Endothelial cell of umbilical vein (primary cell): ENCODE data around the gene ART5. TPM values are rescaled to one million over a fixed set of nuclear protein-coding genes. Genes with fewer than 3 reads are reported as not detected.

ENCODE experiments used
- BruUV-seq: library from RNA; stranded (reverse); fragments of 400-500 nt; replicated peaks from 2 replicates; lab custom pipeline; 2021; lab: Mats Ljungman, UMichigan
- CTCF ChIA-PET: fragments of 300-600, 350-600 bp; sonication (Branson Sonifier 250); formaldehyde crosslinking; loops from one replicate; lab custom pipeline; 2021; ENCODE audit warnings: antibody characterized with exemption, inconsistent platforms; lab: Charles Lee
- POLR2A ChIA-PET: fragments of 300-600, 350-600 bp; sonication (Branson Sonifier 250); formaldehyde crosslinking; loops from one replicate; lab custom pipeline; 2021; ENCODE audit warnings: antibody characterized with exemption, inconsistent platforms; lab: Charles Lee
- DNase-seq: peaks from one replicate; pipeline ENCODE4 v3.0.0-alpha.2; 2011; ENCODE audit warnings: low read depth, low spot score
- FAIRE-seq: peaks from 2 replicates; lab custom pipeline; 2011; peaks lifted over from hg19 to GRCh38; lab: Jason Lieb, UNC
- H2AFZ ChIP-seq: 2 replicates; pipeline ENCODE4 v1.6.0; 2012; ENCODE audit warnings: low read depth, low read length, control low read depth, inconsistent platforms
- H3K27ac ChIP-seq: 2 replicates; pipeline ENCODE4 v1.5.1; 2011; ENCODE audit warnings: low read depth, mild to moderate bottlenecking, control low read depth, low read length, moderate library complexity; ENCODE audit not compliant: insufficient read depth
- H3K27me3 ChIP-seq, 2 experiments: 2 replicates each; pipeline versions ENCODE4 v1.6.0 to v1.6.1; 2011; ENCODE audit warnings: low read length in 2 of 2, mixed read lengths in 1 of 2; ENCODE audit not compliant: control insufficient read depth in 2 of 2, insufficient read depth in 2 of 2
- H3K36me3 ChIP-seq, 2 experiments: 2 replicates in 1 of 2; 3 replicates in 1 of 2; pipeline ENCODE4 v1.5.1; 2011; ENCODE audit warnings: low read length in 2 of 2, mild to moderate bottlenecking in 1 of 2, moderate library complexity in 1 of 2; ENCODE audit not compliant: control insufficient read depth in 2 of 2, insufficient read depth in 2 of 2; ENCODE audit errors: extremely low read depth in 1 of 2
- H3K4me1 ChIP-seq: 3 replicates; pipeline ENCODE4 v1.5.1; 2011; ENCODE audit warnings: mild to moderate bottlenecking, low read length; ENCODE audit not compliant: control insufficient read depth, insufficient read depth; ENCODE audit errors: extremely low read depth
- H3K4me2 ChIP-seq: 2 replicates; pipeline ENCODE4 v1.6.1; 2011; ENCODE audit warnings: low read length, control low read depth, mixed read lengths; ENCODE audit not compliant: insufficient read depth
- H3K4me3 ChIP-seq, 3 experiments: fragments of 200-600 bp in 1 of 3; sonication (generic), shearing (Covaris generic) in 1 of 3; replicated peaks in 1 of 3; 2 replicates each; pipeline ENCODE4 v1.5.1; 2011 to 2016; ENCODE audit warnings: control low read depth in 3 of 3, low read length in 3 of 3, mild to moderate bottlenecking in 2 of 3, inconsistent platforms in 1 of 3, low read depth in 1 of 3, moderate library complexity in 1 of 3; ENCODE audit not compliant: insufficient read depth in 1 of 3
- H3K79me2 ChIP-seq: 2 replicates; pipeline ENCODE4 v1.6.0; 2012; ENCODE audit warnings: low read length, inconsistent platforms; ENCODE audit not compliant: control insufficient read depth, insufficient read depth
- H3K9ac ChIP-seq: replicated peaks from 2 replicates; pipeline ENCODE3; 2011; ENCODE audit warnings: low read length, control low read depth; ENCODE audit not compliant: insufficient read depth; ENCODE audit errors: extremely low read depth
- H3K9me1 ChIP-seq: replicated peaks from 3 replicates; pipeline ENCODE4 v1.6.0; 2011; ENCODE audit warnings: mild to moderate bottlenecking, low read length; ENCODE audit not compliant: control insufficient read depth, insufficient read depth; ENCODE audit errors: extremely low read depth
- H3K9me3 ChIP-seq: replicated peaks from 2 replicates; pipeline ENCODE4 v1.5.1; 2012; ENCODE audit warnings: low read length, inconsistent platforms; ENCODE audit not compliant: control insufficient read depth, insufficient read depth
- H4K20me1 ChIP-seq: replicated peaks from 2 replicates; pipeline ENCODE3; 2011; ENCODE audit warnings: mild to moderate bottlenecking, low read length; ENCODE audit not compliant: control insufficient read depth, insufficient read depth; ENCODE audit errors: extremely low read depth
- EZH2 ChIP-seq: IDR thresholded peaks from 2 replicates; pipeline ENCODE4 v1.6.1; 2012; ENCODE audit warnings: borderline replicate concordance, low read depth, mild to moderate bottlenecking, moderate library complexity, low read length, inconsistent platforms; ENCODE audit not compliant: severe bottlenecking
- FOS ChIP-seq: IDR thresholded peaks from 2 replicates; pipeline ENCODE4 v1.6.1; 2011; ENCODE audit warnings: mild to moderate bottlenecking, low read length, moderate library complexity, borderline replicate concordance; ENCODE audit not compliant: insufficient read depth
- GATA2 ChIP-seq: IDR thresholded peaks from 2 replicates; pipeline ENCODE4 v1.7.0; 2011; ENCODE audit warnings: low read depth, mild to moderate bottlenecking, moderate library complexity, mixed read lengths, low read length; ENCODE audit not compliant: insufficient read length, insufficient read depth
- JUN ChIP-seq: IDR thresholded peaks from 2 replicates; pipeline ENCODE4 v1.6.1; 2011; ENCODE audit warnings: borderline replicate concordance, low read depth; ENCODE audit not compliant: insufficient read length, insufficient read depth
- MAX ChIP-seq: IDR thresholded peaks from 2 replicates; pipeline ENCODE4 v1.6.1; 2011; ENCODE audit not compliant: insufficient read depth, insufficient read length
- MYC ChIP-seq: IDR thresholded peaks from one replicate; pipeline ENCODE4 v1.6.1; 2011; ENCODE audit warnings: mild to moderate bottlenecking, low read depth, low read length
- POLR2A ChIP-seq: IDR thresholded peaks from 2 replicates; pipeline ENCODE4 v1.6.1; 2012; ENCODE audit warnings: low read depth, mild to moderate bottlenecking, control low read depth, low read length
- POLR2AphosphoS5 ChIP-seq: IDR thresholded peaks from 2 replicates; pipeline ENCODE4 v1.6.1; 2012; ENCODE audit warnings: low read depth, mild to moderate bottlenecking, control low read depth, low read length, moderate library complexity; ENCODE audit not compliant: insufficient read depth
- dilution Hi-C: fragments of 300-500 bp; cut with MboI; formaldehyde crosslinking; loops from one replicate; pipeline ENCODE4 v1.15.0; 2019; ENCODE audit warnings: low sequenced_read_pairs; ENCODE audit not compliant: extremely low pct_ligation_motif_present
- intact Hi-C: fragments of 100-400 bp; cut with micrococcal nuclease; formaldehyde crosslinking; loops from one replicate; pipeline ENCODE4 v1.10.0; 2022
- polyA plus RNA-seq, 4 experiments: library from polyadenylated mRNA; depleted of rRNA in 3 of 4; stranded (reverse) in 3 of 4; unstranded in 1 of 4; fragments of >200 nt; gene quantifications; 2 replicates each; pipeline versions ENCODE4 v1.2.1 to v1.2.3, GENCODE V29; 2011 to 2012; ENCODE audit warnings: missing spikeins in 1 of 4
- total RNA-seq: library from RNA; stranded (reverse); gene quantifications from 2 replicates; pipeline ENCODE4 v1.2.3, GENCODE V29; 2021
- TF ChIP-seq, protein P1 (sequence below), 2 donors: IDR thresholded peaks; 1 replicate in 1 of 2; 2 replicates in 1 of 2; pipeline ENCODE4 v1.5.1; 2011; ENCODE audit warnings: low read length in 2 of 2, mild to moderate bottlenecking in 2 of 2, moderate library complexity in 2 of 2, control low read depth in 1 of 2, inconsistent platforms in 1 of 2, low read depth in 1 of 2; ENCODE audit not compliant: insufficient read depth in 1 of 2; ENCODE audit errors: extremely low read depth in 1 of 2

Gene ART5
- total and polyA plus RNA-seq, 2 donors (not counting 3 experiments of a cell fraction or from before 2014, with no cell fraction given): not detected

GRCh38 chr11:3617990-3618389, 23.8 kb downstream of the ART5 start:
- intact Hi-C loops: no loop called here
- POLR2A ChIA-PET: no interaction called here
- Histone ChIP-seq H3K9ac (no peak overlapping the region), H3K4me1 (no peaks in the 10 kb centered on the region), H3K4me3 (no peak overlapping the region), H3K9me3 (no peaks in the 10 kb centered on the region), H4K20me1 (no peaks in the 10 kb centered on the region), H3K4me2 (no peak overlapping the region), H3K79me2 (no peaks in the 10 kb centered on the region), H3K27me3 (no peaks in the 10 kb centered on the region), H3K9me1 (no peaks in the 10 kb centered on the region), H3K36me3 (no peaks in the 10 kb centered on the region), H2AFZ (no peak overlapping the region), H3K27ac (no peak overlapping the region)
- no peak for TF ChIP-seq MYC
- no peak for TF ChIP-seq MAX
- TF ChIP-seq JUN: no peak
- TF ChIP-seq POLR2A: no peak
- TF ChIP-seq FOS: no peak
- no peak for TF ChIP-seq POLR2AphosphoS5
- TF ChIP-seq GATA2: no peak
- TF ChIP-seq, protein P1, sequence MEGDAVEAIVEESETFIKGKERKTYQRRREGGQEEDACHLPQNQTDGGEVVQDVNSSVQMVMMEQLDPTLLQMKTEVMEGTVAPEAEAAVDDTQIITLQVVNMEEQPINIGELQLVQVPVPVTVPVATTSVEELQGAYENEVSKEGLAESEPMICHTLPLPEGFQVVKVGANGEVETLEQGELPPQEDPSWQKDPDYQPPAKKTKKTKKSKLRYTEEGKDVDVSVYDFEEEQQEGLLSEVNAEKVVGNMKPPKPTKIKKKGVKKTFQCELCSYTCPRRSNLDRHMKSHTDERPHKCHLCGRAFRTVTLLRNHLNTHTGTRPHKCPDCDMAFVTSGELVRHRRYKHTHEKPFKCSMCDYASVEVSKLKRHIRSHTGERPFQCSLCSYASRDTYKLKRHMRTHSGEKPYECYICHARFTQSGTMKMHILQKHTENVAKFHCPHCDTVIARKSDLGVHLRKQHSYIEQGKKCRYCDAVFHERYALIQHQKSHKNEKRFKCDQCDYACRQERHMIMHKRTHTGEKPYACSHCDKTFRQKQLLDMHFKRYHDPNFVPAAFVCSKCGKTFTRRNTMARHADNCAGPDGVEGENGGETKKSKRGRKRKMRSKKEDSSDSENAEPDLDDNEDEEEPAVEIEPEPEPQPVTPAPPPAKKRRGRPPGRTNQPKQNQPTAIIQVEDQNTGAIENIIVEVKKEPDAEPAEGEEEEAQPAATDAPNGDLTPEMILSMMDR (IDR thresholded peaks at IDR 0.05; ENCODE audit: extremely low read depth in 1 of 2, insufficient read depth in 1 of 2, low read depth in 1 of 2, low read length in 2 of 2): no peak
- TF ChIP-seq EZH2: no peak
- dilution Hi-C loops: no loop called here
- no peak for DNase-seq
- FAIRE-seq: no peak
- no TSS peak for BruUV-seq
- CTCF ChIA-PET: no interaction called here
